Right lung (tissue), 10 donors: ENCODE results near the gene CCAR1. TPM values are rescaled to one million over a fixed set of nuclear protein-coding genes. Genes with fewer than 3 reads are reported as not detected.
"Not testable (repeated sequence)": the region's sequence is repeated elsewhere in the genome, so short reads cannot be mapped to it uniquely, and the experiment has no call there.

Experiments used
- DNase-seq, 2 donors: peaks; one replicate each; pipeline ENCODE4 v3.0.0-alpha.2; 2013
- long read RNA-seq, 8 donors: transcript quantifications; one replicate each; lab custom pipeline, GENCODE V29; 2026
- polyA plus RNA-seq, 5 donors: library from polyadenylated mRNA; unstranded; fragments of 120-200 nt; gene quantifications; one replicate each; pipeline versions ENCODE4 v1.2.1 to v1.2.3, GENCODE V29; 2013; ENCODE audit warnings: inconsistent platforms in 1 of 5, low replicate concordance in 1 of 5; ENCODE audit not compliant: insufficient read length in 5 of 5, insufficient read depth in 1 of 5

The CCAR1 gene, protein sequence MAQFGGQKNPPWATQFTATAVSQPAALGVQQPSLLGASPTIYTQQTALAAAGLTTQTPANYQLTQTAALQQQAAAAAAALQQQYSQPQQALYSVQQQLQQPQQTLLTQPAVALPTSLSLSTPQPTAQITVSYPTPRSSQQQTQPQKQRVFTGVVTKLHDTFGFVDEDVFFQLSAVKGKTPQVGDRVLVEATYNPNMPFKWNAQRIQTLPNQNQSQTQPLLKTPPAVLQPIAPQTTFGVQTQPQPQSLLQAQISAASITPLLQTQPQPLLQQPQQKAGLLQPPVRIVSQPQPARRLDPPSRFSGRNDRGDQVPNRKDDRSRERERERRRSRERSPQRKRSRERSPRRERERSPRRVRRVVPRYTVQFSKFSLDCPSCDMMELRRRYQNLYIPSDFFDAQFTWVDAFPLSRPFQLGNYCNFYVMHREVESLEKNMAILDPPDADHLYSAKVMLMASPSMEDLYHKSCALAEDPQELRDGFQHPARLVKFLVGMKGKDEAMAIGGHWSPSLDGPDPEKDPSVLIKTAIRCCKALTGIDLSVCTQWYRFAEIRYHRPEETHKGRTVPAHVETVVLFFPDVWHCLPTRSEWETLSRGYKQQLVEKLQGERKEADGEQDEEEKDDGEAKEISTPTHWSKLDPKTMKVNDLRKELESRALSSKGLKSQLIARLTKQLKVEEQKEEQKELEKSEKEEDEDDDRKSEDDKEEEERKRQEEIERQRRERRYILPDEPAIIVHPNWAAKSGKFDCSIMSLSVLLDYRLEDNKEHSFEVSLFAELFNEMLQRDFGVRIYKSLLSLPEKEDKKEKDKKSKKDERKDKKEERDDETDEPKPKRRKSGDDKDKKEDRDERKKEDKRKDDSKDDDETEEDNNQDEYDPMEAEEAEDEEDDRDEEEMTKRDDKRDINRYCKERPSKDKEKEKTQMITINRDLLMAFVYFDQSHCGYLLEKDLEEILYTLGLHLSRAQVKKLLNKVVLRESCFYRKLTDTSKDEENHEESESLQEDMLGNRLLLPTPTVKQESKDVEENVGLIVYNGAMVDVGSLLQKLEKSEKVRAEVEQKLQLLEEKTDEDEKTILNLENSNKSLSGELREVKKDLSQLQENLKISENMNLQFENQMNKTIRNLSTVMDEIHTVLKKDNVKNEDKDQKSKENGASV
- polyA plus RNA-seq = 100 to 1,000 TPM; 141 to 215 (median 197) TPM
- long read RNA-seq, donor 1, transcript CCAR1-210 (3 exons, 701 nt) = major isoform, 9 of 132 reads
- long read RNA-seq, donor 1, partial matches to known transcripts = 123 of 132 reads
- long read RNA-seq, donor 1, other reads (novel, unspliced or antisense) = 0 of 132 reads
- long read RNA-seq, donor 2, partial matches to known transcripts = 26 of 27 reads
- long read RNA-seq, donor 2, other reads (novel, unspliced or antisense) = 0 of 27 reads
- long read RNA-seq, donor 3, full-length matches to known transcripts = 12 of 92 reads
- long read RNA-seq, donor 3, partial matches to known transcripts = 80 of 92 reads
- long read RNA-seq, donor 3, other reads (novel, unspliced or antisense) = 0 of 92 reads
- long read RNA-seq, donor 4, transcript CCAR1-210 (3 exons, 701 nt) = major isoform, 9 of 91 reads
- long read RNA-seq, donor 4, partial matches to known transcripts = 80 of 91 reads
- long read RNA-seq, donor 4, other reads (novel, unspliced or antisense) = 0 of 91 reads
- long read RNA-seq, donor 5, transcript CCAR1-210 (3 exons, 701 nt) = major isoform, 13 of 132 reads
- long read RNA-seq, donor 5, partial matches to known transcripts = 117 of 132 reads
- long read RNA-seq, donor 5, other reads (novel, unspliced or antisense) = 0 of 132 reads
- long read RNA-seq, donor 6, full-length matches to known transcripts = 11 of 120 reads
- long read RNA-seq, donor 6, partial matches to known transcripts = 109 of 120 reads
- long read RNA-seq, donor 6, other reads (novel, unspliced or antisense) = 0 of 120 reads
- long read RNA-seq, donor 7, full-length matches to known transcripts = 7 of 23 reads
- long read RNA-seq, donor 7, partial matches to known transcripts = 16 of 23 reads
- long read RNA-seq, donor 7, other reads (novel, unspliced or antisense) = 0 of 23 reads
- long read RNA-seq, donor 8, partial matches to known transcripts = 11 of 14 reads
- long read RNA-seq, donor 8, other reads (novel, unspliced or antisense) = 0 of 14 reads

DNA sequence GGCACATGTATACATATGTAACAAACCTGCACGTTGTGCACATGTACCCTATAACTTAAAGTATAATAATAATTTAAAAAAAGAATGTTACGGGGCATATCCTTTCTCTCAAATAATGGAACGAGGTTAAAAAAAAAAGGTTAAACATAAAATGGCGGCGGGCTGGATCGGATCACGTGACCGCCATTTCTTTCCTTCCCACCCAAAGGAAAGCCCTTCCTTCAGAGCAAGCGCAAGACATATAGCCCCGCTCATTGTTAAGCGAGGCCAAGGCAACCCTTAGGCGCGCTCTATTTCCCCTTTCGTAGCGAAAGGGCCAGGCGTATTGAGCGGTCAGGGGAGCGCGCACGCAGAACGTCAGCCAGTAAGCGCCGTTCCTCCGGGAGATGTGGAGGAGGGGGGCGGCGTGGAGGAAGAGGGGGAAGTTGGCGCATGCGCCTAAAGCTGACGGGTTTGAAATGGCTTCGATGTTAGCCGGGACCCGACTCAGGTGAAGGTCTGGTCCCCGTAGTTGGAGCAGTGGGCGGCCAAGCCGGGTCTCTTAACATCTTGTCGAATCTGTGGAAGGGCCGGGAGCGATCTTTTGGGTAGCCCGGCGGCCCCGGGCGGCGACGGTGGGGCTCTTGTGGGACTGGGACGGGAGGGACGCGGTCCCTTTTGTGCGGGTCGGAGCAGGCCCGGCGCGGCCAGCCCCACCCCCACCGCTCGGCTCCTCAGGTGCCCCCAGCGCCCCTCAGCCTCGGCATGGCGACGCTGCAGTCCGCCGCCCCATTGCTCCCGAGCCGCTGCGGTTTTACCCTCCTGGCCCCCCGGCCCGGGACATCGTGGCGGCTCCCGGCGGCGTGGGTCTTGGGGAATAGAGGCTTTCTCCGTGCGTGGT is at the start of gene CCAR1:
TSS of gene CCAR1 (plus strand) at position 447 of the 880 bp plus-strand sequence. CDS start 1,266 bp downstream, outside the sequence.
- peak; percentile 97 to 98 for DNase-seq

DNA sequence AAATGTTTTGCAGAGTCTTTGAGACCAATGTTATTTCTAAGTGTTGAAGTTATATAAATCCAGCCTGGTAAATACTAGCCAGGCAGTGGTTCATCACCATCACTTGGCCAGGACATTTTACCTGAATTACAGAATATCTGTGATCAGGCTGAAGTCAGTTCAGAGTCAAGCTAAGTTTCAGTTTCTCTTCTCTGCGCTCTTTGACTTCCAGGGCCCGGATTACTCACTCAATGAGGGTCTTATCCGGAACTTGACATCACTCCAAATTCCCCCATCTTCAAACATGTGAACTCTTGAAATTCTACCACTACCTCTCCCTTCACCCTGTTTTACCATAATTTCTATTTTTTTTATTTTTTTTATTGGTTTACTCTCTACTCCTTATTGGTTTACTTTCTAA is 36.6 kb upstream of the CCAR1 start:
- DNase-seq = no peak

DNA sequence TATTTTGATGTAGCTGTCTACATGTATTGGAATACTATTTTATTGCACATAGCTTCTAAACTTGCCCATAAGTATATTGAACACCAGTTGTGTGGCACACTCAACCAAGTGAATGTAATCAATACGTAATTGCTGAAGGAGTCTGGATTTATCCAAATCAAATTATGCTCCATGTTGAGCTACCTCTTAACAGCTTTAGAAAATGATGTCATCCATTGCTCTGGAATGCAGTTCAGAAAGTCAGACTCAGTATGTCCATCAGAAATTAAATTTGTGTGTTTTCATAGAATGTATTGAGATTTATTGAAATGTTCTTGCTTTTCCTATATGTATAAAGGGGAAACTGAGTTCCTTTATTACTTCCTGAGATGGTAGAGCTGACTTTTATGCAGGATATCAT is 25.0 kb upstream of the CCAR1 start:
- no peak for DNase-seq

DNA sequence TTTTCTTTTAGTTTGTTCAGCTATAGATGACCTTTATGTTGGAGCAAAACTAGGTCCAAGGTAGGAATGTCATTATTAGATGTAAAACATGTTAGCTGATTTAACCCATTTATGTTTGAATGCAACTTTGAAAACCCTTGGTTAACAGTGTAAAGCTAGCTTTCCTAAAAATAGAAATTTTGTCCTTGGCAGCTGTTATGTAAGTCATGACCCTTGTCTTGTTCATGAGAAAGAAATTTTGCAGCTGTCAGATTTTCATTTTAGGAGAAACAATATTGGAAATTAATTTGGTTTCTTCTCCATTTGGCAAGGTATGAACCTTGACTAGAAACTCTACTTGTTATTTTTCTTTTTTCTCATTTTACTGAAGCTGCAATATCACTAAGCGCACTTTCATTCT is 23.9 kb upstream of the CCAR1 start:
- DNase-seq = peak; percentile 35 to 47

DNA sequence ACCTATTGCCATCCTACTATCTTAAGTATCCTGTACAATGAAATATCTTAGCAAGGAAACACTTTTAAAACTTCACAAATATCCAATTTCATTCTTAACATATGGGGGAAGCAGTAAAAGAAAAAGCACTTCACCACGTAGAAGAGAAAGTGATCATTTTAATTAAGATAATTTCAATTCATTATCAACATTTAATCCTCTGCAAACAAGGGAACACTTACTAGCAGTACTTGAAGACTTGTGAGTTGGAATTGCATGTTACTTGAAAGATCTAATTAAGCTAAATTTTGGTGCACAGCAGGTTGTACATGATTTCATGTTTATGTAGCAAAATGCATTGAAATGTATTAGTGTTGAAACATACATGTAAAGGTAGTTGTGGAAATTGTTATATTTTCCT is 20.8 kb upstream of the CCAR1 start:
- DNase-seq = no peak

DNA sequence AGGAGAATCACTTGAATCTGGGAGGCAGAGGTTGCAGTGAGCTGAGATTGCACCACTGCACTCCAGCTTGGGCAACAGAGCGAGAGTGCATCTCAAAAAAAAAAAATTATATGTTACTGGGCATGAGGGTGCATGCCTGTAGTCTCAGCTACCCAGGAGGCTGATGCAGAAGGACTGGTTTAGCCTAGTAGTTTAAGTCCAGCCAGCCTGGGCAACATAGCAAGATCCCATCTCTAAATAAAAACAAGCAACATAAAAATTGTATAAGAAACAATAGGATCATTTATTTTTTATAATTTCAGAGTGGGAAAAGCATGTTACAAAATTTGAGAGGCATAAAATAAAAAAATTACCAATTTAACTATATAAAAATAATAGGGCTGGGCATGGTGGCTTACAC is 15.5 kb upstream of the CCAR1 start:
- no peak for DNase-seq

DNA sequence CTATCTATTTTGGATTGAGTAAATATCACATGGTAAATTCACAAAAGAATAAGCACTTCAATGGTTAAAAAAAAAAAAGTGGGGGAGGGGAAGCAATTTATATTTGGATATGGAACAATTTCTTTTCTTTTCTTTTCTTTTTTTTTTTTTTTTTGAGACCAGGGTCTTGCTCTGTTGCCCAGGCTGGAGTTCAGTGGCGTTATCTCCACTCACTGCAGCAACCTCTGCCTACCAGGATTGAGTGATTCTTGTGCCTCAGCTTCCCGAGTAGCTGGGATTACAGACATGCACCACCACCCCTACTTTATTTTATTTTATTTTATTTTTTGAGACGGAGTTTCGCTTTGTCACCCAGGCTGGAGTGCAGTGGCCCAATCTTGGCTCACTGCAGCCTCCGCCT is 12.1 kb upstream of the CCAR1 start:
- not testable (repeated sequence) for DNase-seq

DNA sequence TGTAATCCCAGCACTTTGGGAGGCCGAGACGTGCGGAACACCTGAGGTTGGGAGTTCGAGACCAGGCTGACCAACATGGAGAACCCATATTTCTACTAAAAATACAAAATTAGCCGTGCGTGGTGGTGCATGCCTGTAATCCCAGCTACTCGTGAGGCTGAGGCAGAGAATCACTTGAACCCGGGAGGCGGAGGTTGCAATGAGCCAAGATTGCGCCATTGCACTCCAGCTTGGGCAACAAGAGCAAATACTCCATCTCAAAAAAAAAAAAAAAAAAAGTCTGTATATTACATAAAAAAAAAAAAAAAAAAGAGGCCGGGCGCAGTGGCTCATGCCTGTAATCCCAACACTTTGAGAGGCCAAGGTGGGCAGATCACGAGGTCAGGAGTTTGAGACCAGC is 8.0 kb upstream of the CCAR1 start:
- DNase-seq = not testable (repeated sequence)

DNA sequence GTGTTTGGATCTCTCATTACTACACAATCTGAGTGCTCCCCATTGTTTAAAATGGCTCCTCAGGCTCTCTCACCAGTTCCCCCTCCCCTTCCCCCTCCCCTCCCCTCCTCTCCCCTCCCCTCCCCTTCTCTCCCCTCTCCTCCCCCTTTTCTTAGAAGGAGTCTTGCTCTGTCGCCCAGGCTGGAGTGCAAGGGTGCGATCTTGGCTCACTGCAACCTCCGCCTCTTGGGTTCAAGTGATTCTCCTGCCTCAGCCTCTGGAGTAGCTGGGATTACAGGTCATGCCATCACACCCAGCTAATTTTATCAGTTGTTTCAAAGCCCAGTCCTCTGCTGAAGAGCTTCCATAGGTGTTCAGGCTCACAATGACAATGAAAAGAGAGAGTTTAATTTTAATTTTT is 3.6 kb upstream of the CCAR1 start:
- DNase-seq = no peak

DNA sequence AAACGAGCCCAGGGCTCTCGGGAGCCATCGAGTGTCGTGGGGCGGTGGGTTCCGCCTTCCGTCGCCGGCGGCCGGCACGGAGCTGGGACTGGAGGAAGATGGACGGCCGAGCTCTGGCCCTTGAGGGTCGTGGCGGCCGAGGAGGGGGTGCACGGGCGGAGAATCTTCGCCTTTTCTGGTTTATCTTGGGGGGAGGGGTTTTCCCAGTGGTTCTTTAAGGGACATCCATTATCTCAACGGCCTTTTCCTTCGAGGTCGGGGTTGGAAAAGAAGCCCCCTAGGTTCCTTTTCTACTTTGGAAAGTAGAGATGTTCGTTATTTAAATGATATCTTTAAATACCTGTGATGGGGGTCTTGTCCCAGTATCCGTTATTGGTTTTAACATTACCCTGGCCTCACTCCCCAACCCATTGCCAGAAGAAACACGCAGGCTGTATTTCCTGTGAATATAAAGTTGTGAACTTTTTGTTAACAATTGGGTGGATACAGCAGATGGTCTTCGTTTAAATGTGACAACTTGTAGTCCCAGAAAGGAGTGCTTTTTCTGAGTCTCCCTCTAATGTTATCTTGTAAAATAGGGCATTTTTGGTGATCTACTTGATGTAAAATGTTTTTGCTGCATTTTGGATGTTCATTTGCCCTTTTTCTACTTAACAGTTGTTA is 765 bp downstream of the CCAR1 start:
- peak in 1 of 2 donors; percentile 5 for DNase-seq

DNA sequence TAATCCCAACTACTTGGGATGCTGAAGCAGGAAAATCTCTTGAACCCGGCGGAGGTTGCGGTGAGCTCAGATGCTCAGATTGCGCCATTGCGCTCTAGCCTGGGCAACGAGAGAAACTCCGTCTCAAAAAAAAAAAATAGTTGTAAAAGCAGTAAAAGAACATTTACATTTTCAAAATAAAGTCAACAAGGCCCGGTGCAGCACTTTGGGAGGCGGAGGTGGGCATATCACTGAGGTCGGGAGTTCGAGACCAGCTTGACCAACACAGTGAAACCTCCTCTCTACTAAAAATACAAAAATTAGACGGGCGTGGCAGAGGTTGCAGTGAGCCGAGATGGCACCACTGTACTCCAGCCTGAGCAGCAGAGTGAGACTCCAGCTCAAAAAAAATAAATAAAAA is 4.0 kb downstream of the CCAR1 start:
- DNase-seq = no peak

DNA sequence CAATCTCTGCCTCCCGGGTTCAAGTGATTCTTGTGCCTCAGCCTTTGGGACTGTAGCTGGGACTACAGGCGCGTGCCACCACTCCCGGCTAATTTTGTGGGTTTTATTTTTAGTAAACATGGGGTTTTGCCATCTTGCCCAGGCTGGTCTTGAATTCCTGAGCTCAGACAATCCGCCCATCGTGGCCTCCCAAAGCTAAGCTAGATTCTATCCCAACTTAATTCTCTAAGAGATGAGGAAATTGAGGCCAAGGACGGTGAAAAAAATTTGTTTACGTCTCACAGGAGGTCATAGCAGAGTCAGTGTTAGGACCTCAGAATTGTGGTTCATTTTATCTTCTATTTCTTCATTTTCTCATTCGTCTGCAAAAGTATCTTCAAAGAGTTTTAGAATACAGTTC is 6.1 kb downstream of the CCAR1 start:
- no peak for DNase-seq

DNA sequence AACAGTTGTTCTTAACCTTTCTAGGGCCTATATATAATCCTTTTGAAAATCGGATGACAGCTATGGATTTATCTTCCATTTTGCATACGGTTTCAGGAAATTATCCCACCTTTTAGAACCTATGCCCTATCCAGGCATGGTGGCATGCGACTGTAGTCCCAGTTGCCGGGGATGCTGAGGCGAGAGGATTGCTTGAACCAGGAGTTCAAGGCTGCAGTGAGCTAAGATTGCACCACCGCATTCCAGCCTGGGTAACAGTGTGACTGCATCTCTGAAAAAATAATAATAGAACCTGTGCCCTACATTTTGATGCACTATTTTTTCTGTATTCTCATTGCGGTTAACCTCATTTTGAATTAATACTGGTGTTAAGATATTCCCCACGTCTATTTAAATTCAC is 11.6 kb downstream of the CCAR1 start:
- DNase-seq = no peak

DNA sequence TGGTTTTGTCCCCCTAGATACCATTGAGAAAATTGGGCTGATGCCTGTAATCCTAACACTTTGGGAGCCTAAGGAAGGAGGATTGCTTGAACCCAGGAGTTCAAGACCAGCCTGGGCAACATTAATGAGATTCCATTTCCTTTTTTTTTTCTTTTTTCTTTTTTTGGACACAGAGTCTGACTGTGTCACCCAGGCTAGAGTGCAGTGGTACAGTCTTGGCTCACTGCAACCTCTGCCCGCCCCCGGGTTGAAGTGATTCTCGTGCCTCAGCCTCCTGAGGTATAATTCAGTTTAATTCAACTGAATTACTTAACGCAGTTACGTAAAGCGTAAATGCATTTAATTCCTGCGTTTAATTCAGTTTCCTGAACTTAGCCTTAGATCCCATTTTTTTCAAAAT is 13.3 kb downstream of the CCAR1 start:
- DNase-seq = no peak

DNA sequence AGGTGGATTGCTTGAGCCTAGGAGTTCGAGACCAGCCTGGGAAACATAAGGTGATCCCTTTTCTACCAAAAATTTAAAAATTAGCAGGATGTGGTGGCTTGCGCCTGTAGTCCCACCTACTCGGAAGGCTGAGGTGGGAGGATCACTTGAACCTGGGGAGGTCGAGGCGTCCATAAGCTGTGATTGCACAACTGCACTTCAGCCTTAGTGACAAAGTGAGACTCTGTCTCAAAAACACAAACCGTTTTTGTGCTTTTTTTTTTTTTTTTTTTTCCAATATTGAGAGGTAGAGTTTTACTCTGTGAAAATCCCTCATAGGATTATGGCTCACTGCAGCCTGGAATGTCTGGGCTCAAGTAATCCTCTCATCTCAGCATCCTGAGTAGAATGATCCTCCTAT is 14.1 kb downstream of the CCAR1 start:
- DNase-seq = no peak

DNA sequence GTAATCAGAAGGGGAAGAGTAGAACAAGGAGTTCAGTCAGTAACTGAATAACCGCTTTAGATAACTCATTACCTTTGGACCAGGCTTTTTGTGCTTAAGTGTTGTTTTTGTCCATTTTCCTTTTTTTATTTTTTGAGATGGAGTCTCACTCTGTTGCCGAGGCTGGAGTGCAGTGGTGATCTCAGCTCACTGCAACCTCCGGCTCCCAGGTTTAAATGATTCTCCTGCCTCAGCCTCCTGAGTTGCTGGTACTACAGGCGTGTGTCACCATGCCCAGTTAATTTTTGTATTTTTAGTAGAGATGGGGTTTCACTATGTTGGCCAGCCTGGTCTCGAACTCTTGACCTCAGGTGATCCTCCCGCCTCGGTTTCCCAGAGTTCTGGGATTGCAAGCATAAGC is 14.7 kb downstream of the CCAR1 start:
- not testable (repeated sequence) for DNase-seq

DNA sequence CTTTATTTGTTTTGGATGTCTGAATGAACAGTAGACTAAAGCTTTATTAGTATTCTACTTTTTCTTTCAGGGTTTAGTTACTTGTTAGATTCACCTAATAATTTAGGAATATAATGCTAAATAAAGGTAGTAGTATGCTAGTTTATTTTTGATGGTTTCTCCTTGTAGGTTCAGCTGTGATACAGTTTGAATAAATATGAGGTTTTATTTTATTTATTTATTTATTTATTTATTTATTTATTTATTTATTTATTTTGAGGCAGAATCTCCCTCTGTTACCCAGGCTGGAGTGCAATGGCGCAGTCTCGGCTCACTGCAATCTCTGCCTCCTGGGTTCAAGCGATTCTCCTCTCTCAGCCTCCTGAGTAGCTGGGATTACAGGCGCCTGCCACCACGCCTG is 19.6 kb downstream of the CCAR1 start:
- not testable (repeated sequence) for DNase-seq

DNA sequence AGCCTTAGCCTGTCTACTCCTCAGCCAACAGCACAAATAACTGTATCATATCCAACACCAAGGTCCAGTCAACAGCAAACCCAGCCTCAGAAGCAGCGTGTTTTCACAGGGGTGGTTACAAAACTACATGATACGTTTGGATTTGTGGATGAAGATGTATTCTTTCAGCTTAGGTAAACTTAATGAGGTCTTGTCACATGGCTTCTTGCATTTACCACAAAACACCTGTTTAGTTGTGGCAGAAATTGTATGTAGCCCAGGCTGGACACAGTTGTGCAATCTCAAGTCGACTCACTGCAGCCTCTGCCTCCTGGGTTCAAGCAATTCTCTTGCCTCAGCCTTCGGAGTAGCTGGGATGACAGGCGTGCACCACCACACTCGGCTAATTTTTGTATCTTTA is 21.4 kb downstream of the CCAR1 start:
- DNase-seq = no peak
